GM10847 (cell line): ENCODE results near the gene TMEM179B.
A peak's percentile ranks its signal among the peaks of the same experiment; 100 is the strongest.

Source experiments
- POLR2A ChIP-seq: IDR thresholded peaks from 2 replicates; pipeline ENCODE4 v1.6.1; 2011; ENCODE audit not compliant: insufficient read length; ENCODE audit errors: extremely low read depth

TMEM179B gene

DNA sequence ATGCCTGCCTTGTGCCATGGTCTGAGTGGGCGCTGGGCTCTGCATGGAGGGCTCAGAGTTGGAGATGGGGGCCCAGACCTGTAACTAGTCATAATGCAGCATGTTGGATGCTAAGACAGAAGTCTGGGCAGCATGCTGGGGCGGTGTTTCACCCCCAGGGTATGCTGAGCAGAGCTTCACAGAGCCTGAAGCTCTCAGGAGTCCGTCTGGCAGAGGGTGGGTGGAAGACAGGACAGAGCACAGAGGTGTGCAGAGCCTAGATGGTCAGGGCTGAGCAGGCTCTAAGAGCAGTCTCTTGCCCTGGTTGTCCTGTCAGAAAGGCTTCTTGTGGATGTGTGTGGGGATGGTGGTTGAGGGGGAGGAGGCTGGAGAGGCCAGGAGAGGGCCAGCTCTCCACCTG is 8.8 kb upstream of the TMEM179B start:
- TF ChIP-seq POLR2A = no peak

DNA sequence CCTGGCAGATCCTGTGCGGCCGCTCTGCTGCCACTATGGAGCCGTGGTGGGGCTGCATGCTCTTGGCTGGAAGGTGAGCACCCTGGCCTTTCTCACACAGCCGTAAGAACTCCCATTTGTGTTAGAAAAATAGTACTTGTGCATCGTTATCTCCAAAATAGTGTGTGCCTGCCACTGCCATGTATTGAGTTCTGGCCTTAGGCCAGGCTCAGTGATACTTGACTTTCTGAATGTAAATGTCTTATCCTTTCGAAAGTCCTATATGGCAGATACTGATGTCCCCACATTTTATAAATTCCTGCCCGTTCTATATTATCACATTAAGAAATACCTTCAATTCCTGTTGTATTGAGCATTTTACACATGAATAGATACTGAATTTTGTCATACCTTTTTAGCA is 4.4 kb upstream of the TMEM179B start:
- TF ChIP-seq POLR2A = no peak

DNA sequence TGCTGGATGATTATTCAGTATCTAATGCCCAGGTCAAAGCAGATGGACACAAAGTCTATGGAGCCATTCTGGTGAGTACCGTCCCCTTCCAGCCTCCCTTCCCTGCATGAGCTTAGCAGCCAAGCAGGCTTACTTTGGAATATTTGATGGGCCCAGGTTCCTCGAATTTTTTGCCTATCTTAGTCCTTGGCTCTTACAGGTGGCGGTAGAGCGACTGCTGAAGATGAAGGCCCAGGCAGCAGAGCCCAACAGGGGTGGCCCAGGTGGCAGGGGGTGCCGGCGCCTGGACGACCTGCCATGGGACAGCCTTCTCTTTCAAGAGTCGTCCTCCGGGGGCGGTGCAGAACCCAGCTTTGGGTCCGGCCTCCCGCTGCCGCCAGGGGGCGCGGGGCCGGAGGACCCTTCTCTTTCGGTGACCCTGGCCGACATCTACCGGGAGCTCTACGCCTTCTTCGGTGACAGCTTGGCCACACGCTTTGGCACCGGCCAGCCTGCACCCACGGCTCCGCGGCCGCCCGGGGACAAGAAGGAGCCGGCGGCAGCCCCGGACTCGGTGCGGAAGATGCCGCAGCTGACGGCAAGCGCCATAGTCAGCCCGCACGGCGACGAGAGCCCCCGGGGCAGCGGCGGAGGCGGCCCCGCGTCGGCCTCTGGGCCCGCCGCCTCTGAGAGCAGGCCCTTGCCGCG is 741 bp upstream of the TMEM179B start:
- no peak for TF ChIP-seq POLR2A

DNA sequence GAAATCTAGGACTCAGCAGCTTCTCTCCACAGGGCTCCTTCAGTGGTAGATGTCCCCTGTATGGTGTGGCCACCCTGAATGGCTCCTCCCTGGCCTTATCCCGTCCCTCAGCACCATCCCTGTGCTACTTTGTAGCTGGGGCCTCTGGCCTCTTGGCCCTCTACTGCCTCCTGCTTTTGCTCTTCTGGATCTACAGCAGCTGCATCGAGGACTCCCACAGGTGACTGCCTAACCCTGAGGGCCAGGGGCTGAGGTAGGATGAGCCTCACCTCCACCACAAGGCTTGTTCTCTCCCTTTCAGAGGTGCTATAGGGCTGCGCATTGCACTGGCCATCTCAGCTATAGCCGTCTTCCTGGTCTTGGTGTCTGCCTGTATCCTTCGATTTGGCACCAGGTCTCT is 1.8 kb downstream of the TMEM179B start:
- TF ChIP-seq POLR2A = no peak

DNA sequence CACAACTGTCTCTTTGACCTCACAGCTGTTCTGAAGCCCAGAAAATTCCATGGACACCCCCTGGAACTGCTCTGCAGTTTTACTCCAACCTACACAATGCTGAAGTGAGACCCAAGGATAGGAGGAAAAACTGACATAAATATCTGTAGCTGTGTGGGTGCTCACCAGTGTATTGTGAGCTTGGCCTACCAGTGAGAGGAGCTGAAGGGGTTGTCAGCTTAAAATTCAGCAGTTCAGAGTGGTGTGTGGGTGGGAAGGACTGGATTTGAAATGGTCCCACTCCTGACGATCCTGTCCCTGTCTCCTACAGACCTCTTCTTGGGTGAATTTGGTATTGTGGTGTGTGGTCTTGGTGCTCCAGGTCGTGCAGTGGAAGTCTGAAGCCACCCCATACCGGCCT is 2.4 kb downstream of the TMEM179B start:
- TF ChIP-seq POLR2A = no peak

DNA sequence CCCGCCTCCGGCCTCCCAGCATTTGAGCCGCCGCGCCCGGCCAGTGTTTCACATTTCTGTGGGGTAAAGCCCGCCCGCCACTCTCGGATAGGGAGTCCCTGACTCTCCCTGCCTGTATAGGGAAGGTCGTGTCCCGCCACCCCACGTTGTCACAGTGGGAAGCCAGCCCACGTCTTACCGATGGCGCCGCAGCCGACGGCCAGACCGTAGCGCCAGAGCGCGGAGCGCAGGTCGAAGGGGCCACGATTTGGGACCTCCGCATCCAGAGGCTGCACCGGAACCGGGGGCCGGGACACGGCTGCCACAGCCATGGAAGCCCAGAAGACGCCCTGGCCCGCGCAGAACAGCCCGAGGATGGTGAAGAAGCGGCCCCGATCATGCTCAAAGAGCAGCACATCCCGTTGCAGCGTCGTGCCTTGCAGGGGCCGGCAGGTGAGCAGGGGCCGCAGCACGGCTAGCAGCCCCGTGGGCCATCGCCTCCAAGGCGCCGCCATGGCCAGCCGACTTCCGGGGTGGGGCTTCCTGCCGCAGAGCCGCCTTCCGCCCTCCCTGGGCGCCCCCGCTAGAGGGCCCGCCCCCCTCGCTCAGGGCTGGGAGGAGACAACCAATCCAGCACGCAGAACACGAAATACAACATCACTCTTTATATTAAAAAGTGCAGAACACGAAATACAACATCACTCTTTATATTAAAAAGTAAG is 4.4 kb downstream of the TMEM179B start, which contains the start of gene TMEM223:
Gene TMEM223 (minus strand): TSS at position 506 of the 701 bp plus-strand sequence. CDS start 12 bp downstream, at position 494.
- TF ChIP-seq POLR2A = peak; percentile 89

DNA sequence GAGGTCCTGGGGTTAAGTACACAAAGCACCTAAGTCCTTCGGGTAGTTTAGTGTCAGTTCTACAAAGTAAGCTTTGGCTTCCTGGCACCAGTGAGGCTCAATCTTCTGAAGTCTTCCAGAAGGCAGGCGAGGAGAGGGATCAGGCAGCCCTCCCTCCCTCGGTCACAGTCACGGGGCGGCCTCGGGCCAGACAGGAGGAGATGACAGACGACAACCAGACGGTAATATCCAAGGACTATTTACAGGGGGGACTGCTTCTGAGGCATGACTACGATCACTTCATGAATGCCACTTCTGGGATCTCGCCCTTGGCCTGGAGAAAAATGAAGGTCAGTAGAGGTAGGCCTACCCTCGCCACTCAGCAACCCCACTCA is 5.0 kb downstream of the TMEM179B start:
- no peak for TF ChIP-seq POLR2A

DNA sequence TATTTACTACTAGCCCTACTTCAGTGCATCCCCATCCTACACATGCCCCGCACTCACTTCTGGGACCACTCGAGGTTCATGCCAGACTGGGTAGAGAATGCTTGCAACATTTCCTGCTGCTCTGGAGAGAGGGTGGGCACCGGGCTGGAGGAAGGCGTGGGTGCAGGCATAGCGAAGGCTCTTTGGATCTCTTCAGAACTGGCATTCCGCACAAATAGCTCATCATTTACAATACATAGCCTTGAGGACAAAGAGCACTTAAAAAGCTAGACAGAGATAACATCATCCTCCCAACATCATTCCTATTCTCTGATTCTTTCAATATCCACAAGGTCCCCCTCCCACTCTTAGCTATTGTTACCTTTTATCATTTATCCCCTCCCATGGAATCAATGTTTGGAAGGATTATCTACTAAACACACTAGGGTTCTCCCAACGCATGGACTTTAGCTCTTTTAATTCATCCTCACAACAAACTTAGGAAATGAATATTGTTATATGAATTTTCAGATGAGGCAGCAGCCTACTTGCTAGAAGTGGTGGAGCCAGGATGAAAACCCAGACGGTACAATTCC is 7.1 kb downstream of the TMEM179B start:
- TF ChIP-seq POLR2A = no peak

DNA sequence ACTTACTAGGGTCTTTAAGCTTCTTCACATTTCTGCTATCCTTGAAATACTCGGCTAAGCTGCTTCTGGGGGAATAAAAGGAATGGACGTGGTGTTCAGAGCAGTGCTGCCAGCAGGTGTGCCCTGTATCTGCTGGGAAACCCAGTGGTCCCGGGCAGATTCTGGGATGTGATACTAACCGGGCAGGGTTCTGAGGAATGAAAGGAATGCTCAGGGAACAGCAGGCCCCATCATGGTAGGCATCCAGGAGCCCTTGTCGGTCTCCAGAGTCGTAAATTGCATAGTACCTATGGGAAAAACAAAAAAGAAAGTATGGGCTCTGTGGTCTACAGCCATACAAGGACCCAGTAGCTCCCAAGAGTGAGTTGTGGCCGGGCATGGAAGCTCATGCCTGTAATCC is 9.1 kb downstream of the TMEM179B start:
- no peak for TF ChIP-seq POLR2A

DNA sequence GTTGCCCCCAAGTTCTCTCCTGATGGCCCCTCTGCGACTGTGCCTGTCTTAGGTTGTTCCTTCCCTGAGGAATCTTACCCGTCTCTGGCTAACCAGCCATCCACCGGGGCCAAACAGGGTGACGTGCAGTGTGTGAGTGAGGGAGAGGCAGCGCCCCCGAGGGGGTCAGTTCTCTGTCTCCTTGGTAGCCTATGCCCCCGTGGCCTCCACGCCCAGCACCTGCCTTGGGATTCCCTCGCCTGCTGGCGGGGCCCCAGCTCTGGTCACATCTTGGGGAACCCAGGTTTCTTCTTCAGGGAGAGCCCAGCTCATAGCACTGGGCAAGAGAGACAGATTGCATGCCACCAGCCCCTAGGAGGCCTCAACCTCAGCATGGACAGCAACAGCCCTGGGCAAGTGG is 12.3 kb downstream of the TMEM179B start:
- no peak for TF ChIP-seq POLR2A

DNA sequence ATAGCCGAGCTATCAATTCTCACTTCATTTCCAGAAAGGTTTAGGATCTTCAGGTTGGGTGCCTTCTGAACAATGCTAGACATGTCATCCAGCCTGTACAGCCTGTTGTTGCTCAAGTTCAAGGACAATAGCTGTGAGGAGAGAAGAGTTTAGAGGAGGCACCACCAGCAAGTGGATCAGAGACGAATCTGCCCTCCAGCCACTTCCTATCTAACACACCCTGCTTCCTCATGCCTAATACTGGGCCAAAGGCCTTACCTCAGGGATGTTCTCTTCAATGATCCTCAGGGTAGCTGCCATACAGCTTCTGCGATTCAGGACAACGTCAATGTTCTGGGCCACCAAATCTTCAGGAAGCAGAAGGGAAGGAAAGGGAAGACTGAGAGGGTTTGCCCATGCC is 13.9 kb downstream of the TMEM179B start:
- TF ChIP-seq POLR2A = no peak

DNA sequence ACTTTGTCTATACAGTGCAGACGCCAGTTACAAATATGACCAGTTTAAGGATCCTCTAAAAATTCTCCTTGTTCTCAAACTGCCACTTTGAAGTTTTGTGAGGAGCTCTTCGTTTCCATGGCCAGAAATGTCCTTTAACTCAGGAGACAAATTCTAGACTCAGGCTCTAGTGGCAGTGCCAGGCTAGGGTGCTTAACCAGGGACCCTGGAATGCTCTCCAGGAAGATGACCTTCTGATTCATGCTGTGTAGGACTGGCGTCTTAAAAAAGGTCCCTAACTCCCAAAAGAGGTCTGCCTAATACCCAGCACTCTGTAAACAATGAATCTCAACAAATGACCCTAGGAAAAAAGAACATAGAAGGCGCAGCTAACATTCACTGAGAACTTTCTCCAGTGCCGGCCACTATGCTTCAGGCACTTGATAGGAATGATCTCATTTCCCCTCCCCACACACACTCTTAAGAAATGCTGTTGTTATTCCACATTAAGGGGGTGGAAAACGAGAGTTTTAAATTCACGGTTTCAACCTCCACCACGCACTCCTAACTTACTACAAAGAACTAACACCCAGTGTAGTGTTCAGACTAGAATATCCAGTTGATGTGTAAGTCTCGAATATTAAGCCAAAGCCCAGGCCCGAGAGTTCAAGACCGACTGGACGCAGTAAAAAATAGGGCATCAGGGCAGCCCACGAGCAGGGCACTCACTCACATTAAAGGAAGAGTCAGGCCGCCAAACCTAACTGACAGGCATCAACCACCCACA is 17.3 kb downstream of the TMEM179B start:
- TF ChIP-seq POLR2A = no peak

DNA sequence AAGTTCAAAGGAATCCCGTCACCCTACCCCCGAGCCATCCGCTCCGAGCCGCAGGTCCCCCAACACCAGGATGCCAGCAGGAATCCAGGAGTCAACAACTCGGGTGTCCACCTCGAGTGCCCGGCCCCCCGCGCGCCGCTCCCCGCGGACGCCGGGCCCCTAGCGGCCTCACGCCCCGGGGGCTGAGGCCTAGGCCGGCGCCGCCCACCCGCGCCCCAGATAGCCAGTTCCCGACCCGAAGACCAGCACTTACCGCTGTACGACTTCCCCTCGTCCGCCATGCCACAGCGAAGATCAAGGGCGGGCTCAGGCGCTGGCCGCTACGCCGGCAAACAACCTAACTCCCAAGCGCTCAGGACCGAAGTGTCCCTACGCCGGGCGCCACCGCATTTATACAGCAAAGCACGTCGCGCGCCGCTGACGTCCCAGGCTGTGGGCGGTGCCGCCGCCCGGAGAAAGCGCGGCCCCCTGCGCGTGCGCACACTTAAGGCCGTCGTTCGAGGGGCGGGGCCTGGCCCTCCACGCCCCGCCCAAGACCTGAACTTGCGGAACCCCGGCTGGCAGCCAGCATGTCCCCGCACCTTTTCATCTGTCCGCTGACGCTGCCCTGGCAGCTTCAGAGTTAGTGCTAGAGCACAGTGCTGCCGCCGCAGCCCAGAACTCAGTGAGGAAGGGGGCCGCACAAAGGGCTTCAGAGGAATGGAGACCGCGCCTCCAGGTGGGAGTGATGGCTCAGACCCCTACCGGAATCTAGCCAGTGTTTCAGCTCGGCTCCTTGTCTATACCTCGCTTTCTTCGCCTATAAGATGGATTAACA is 18.1 kb downstream of the TMEM179B start, which contains the start of gene NXF1:
Gene NXF1 (minus strand): TSS at position 365 of the 817 bp plus-strand sequence. CDS start 84 bp downstream, at position 281.
- peak; percentile 100 for TF ChIP-seq POLR2A

DNA sequence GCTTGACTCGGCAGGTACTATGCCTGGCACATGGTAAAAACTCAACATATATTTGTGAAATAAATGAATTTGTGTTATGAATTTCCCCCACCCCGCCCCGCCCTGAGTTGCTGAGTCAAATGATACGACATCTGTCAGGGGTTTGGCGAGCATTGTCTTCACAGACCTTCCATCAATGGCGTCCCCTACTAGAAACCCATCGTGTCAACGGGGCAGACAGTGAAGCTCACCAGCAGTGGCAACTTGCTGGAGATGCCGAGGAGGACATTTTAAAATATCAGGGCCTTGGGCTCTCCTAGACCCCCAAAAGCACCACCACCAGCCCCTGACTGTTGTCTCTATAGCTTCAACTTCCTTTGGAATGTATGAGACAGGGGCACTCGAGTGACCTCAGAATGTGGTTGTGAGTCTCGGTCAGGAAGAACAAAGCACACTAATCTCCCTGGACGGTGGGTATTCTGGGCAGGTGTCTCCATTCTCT is 18.8 kb downstream of the TMEM179B start:
- TF ChIP-seq POLR2A = no peak
